ENCODE results near the gene C22orf42. TPM values are rescaled to one million over a fixed set of nuclear protein-coding genes. Genes with fewer than 3 reads are reported as not detected.
A peak's percentile ranks its signal among the peaks of the same experiment; 100 is the strongest.

Gene C22orf42
- polyA plus RNA-seq, 1 donor (not counting 4 experiments of a cell fraction or from before 2014, with no cell fraction given): not detected

GRCh38 chr22:32204040-32204855, 45.1 kb upstream of the C22orf42 start:
- H3K9ac ChIP-seq (ENCODE audit: control insufficient read depth, extremely low read depth, insufficient read depth, low read length): no peak overlapping the region
- no peaks in the 10 kb centered on the region for H3K36me3 ChIP-seq (ENCODE audit: control insufficient read depth in 2 of 2, extremely low read depth in 1 of 2, insufficient read depth in 2 of 2, low read length in 2 of 2)
- no peak overlapping the region for H2AFZ ChIP-seq (ENCODE audit: control insufficient read depth, low read length)
- peak overlapping the region; percentile 45 for H3K4me2 ChIP-seq (ENCODE audit: control insufficient read depth, extremely low read depth, insufficient read depth, low read depth, low read length)
- no peaks in the 10 kb centered on the region for H3K9me3 ChIP-seq (ENCODE audit: control insufficient read depth, low read depth, low read length)
- no peak for FAIRE-seq
- TF ChIP-seq EZH2 (IDR thresholded peaks at IDR 0.05; ENCODE audit: low read length) (no peak), CTCF (optimal IDR thresholded peaks at IDR 0.05 in 1 of 3, IDR thresholded peaks at IDR 0.05 in 1 of 3, conservative IDR thresholded peaks at IDR 0.05 in 1 of 3; ENCODE audit: extremely low read depth in 1 of 3, insufficient read depth in 2 of 3, low read length in 3 of 3) (no peak)
- H3K9me1 ChIP-seq (ENCODE audit: control insufficient read depth, extremely low read depth, insufficient read depth, low read length): no peaks in the 10 kb centered on the region
- dilution Hi-C loops (cut with MboI; ENCODE audit: extremely low pct_ligation_motif_present, low sequenced_read_pairs): no loop called here
- no peaks in the 10 kb centered on the region for H3K4me1 ChIP-seq (ENCODE audit: control insufficient read depth, extremely low read depth, insufficient read depth, low read length)
- no peaks in the 10 kb centered on the region for H4K20me1 ChIP-seq (ENCODE audit: control insufficient read depth, extremely low read depth, insufficient read depth, low read length)
- no peak overlapping the region for H3K27ac ChIP-seq (ENCODE audit: control insufficient read depth, insufficient read depth, low read length)
- DNase-seq (ENCODE audit: low read depth, low spot score): no peak
- peaks cover 16% of the 10 kb centered on the region for H3K27me3 ChIP-seq (ENCODE audit: control insufficient read depth, extremely low read depth, insufficient read depth, low read length)
- peak overlapping the region in 1 of 3 experiments; percentile 13 for H3K4me3 ChIP-seq (ENCODE audit: control insufficient read depth in 2 of 3, extremely low read depth in 1 of 3, insufficient read depth in 2 of 3, low read depth in 1 of 3, low read length in 3 of 3)
- H3K79me2 ChIP-seq (ENCODE audit: control insufficient read depth, insufficient read depth, low read length): no peaks in the 10 kb centered on the region

GRCh38 chr22:32203181-32204039, 44.3 kb upstream of the C22orf42 start:
- H3K9me1 ChIP-seq (ENCODE audit: control insufficient read depth, extremely low read depth, insufficient read depth, low read length): no peaks in the 10 kb centered on the region
- H3K4me2 ChIP-seq (ENCODE audit: control insufficient read depth, extremely low read depth, insufficient read depth, low read depth, low read length): no peak overlapping the region
- no peak for DNase-seq (ENCODE audit: low read depth, low spot score)
- dilution Hi-C loops (cut with MboI; ENCODE audit: extremely low pct_ligation_motif_present, low sequenced_read_pairs): no loop called here
- no peaks in the 10 kb centered on the region for H3K4me1 ChIP-seq (ENCODE audit: control insufficient read depth, extremely low read depth, insufficient read depth, low read length)
- no peaks in the 10 kb centered on the region for H3K79me2 ChIP-seq (ENCODE audit: control insufficient read depth, insufficient read depth, low read length)
- H3K27ac ChIP-seq (ENCODE audit: control insufficient read depth, insufficient read depth, low read length): no peak overlapping the region
- no peaks in the 10 kb centered on the region for H3K36me3 ChIP-seq (ENCODE audit: control insufficient read depth in 2 of 2, extremely low read depth in 1 of 2, insufficient read depth in 2 of 2, low read length in 2 of 2)
- H3K9ac ChIP-seq (ENCODE audit: control insufficient read depth, extremely low read depth, insufficient read depth, low read length): no peak overlapping the region
- no peak for TF ChIP-seq EZH2 (IDR thresholded peaks at IDR 0.05; ENCODE audit: low read length)
- no peak for TF ChIP-seq CTCF (optimal IDR thresholded peaks at IDR 0.05 in 1 of 3, IDR thresholded peaks at IDR 0.05 in 1 of 3, conservative IDR thresholded peaks at IDR 0.05 in 1 of 3; ENCODE audit: extremely low read depth in 1 of 3, insufficient read depth in 2 of 3, low read length in 3 of 3)
- H3K27me3 ChIP-seq (ENCODE audit: control insufficient read depth, extremely low read depth, insufficient read depth, low read length): peaks cover 16% of the 10 kb centered on the region
- FAIRE-seq: no peak
- H3K9me3 ChIP-seq (ENCODE audit: control insufficient read depth, low read depth, low read length): no peaks in the 10 kb centered on the region
- H2AFZ ChIP-seq (ENCODE audit: control insufficient read depth, low read length): no peak overlapping the region
- H4K20me1 ChIP-seq (ENCODE audit: control insufficient read depth, extremely low read depth, insufficient read depth, low read length): no peaks in the 10 kb centered on the region
- no peak overlapping the region for H3K4me3 ChIP-seq (ENCODE audit: control insufficient read depth in 2 of 3, extremely low read depth in 1 of 3, insufficient read depth in 2 of 3, low read depth in 1 of 3, low read length in 3 of 3)

Data from keratinocyte (primary cell).